Measurements from ENCODE around the gene TNFRSF6B. TPM values are rescaled to one million over a fixed set of nuclear protein-coding genes. Genes with fewer than 3 reads are reported as not detected.

TNFRSF6B gene
- polyA plus RNA-seq, 1 of the 3 experiments (the other 2 are of a cell fraction): 9.4 TPM

GRCh38 chr20:63686094-63686491 lies 10.4 kb upstream of the TNFRSF6B start:
- WGBS (ENCODE audit: low lambda C conversion rate): 97% methylated on average over 15 of the region's 24 CpGs
- Histone ChIP-seq H3K9ac (no peak overlapping the region), H3K9me2 (no peaks in the 10 kb centered on the region), H3K4me1 (ENCODE audit: control insufficient read depth in 1 of 2, insufficient read depth in 2 of 2, low read depth in 1 of 2, low read length in 1 of 2) (peaks cover 0 to 16% of the 10 kb centered on the region in 2 experiments; a peak in 3 of 4 replicates), H3K27me3 (ENCODE audit: insufficient read depth) (no peaks in the 10 kb centered on the region), H3K4me3 (ENCODE audit: low read depth in 2 of 2, low read length in 1 of 2) (no peak overlapping the region), H3K79me2 (ENCODE audit: insufficient read depth) (no peaks in the 10 kb centered on the region), H3K36me3 (replicated peaks in 1 of 2; ENCODE audit: control insufficient read depth in 1 of 2, insufficient read depth in 2 of 2, low read length in 1 of 2) (peaks cover 0 to 3% of the 10 kb centered on the region in 2 experiments), H4K20me1 (ENCODE audit: insufficient read depth) (no peaks in the 10 kb centered on the region), H3F3A (replicated peaks; ENCODE audit: insufficient read depth) (peaks cover 12% of the 10 kb centered on the region), H3K9me3 (no peaks in the 10 kb centered on the region), H3K27ac (ENCODE audit: low read depth in 2 of 2, low read length in 1 of 2) (no peak overlapping the region), H3K4me2 (no peak overlapping the region), H2AFZ (ENCODE audit: low read depth) (no peak overlapping the region)
- ChIA-PET CTCF (interaction anchor here (1.5 kb wide), 1 partner anchor 12 kb away, joined by 3 read pairs; no protein-coding TSS in a partner anchor), POLR2A (no interaction called here)
- TF ChIP-seq CTCF (IDR thresholded peaks at IDR 0.05) (no peak), RCOR1 (IDR thresholded peaks at IDR 0.05; ENCODE audit: low read length) (no peak), IRF3 (IDR thresholded peaks at IDR 0.05; ENCODE audit: low read depth, low read length) (no peak), POLR2AphosphoS5 (IDR thresholded peaks at IDR 0.05; ENCODE audit: low read depth, low read length) (no peak), ELF1 (IDR thresholded peaks at IDR 0.05) (no peak), FOXM1 (IDR thresholded peaks at IDR 0.05; ENCODE audit: low read depth) (no peak), MAX (IDR thresholded peaks at IDR 0.05; ENCODE audit: low read depth) (no peak), GATA2 (CRISPR knock-in tag; IDR thresholded peaks at IDR 0.05) (no peak), GABPA (IDR thresholded peaks at IDR 0.05; ENCODE audit: low read depth) (no peak)
- no peak for DNase-seq

GRCh38 chr20:63686492-63687321 lies 9.7 kb upstream of the TNFRSF6B start:
- Histone ChIP-seq H3K9me3 (no peaks in the 10 kb centered on the region), H2AFZ (ENCODE audit: low read depth) (no peak overlapping the region), H3K9me2 (no peaks in the 10 kb centered on the region), H3K9ac (no peak overlapping the region), H3K4me1 (ENCODE audit: control insufficient read depth in 1 of 2, insufficient read depth in 2 of 2, low read depth in 1 of 2, low read length in 1 of 2) (peaks cover 0 to 14% of the 10 kb centered on the region in 2 experiments; a peak in 3 of 4 replicates), H3K4me2 (no peak overlapping the region), H3K36me3 (replicated peaks in 1 of 2; ENCODE audit: control insufficient read depth in 1 of 2, insufficient read depth in 2 of 2, low read length in 1 of 2) (no peaks in the 10 kb centered on the region), H4K20me1 (ENCODE audit: insufficient read depth) (no peaks in the 10 kb centered on the region), H3K27ac (ENCODE audit: low read depth in 2 of 2, low read length in 1 of 2) (no peak overlapping the region), H3K79me2 (ENCODE audit: insufficient read depth) (no peaks in the 10 kb centered on the region), H3K4me3 (ENCODE audit: low read depth in 2 of 2, low read length in 1 of 2) (no peak overlapping the region), H3F3A (replicated peaks; ENCODE audit: insufficient read depth) (peaks cover 12% of the 10 kb centered on the region), H3K27me3 (ENCODE audit: insufficient read depth) (no peaks in the 10 kb centered on the region)
- ChIA-PET CTCF (interaction anchor here (1.2 to 1.5 kb wide), 2 partner anchors 11 to 149 kb away, joined by 3 read pairs; no protein-coding TSS in a partner anchor), POLR2A (no interaction called here)
- DNase-seq: no peak
- WGBS (ENCODE audit: low lambda C conversion rate): 75% methylated on average over 14 of the region's 45 CpGs
- no peak for TF ChIP-seq IRF3 (IDR thresholded peaks at IDR 0.05; ENCODE audit: low read depth, low read length)
- no peak for TF ChIP-seq NFIC (IDR thresholded peaks at IDR 0.05; ENCODE audit: borderline replicate concordance)
- no peak for TF ChIP-seq FOSL2 (IDR thresholded peaks at IDR 0.05; ENCODE audit: borderline replicate concordance, low read depth)
- TF ChIP-seq TCF12 (IDR thresholded peaks at IDR 0.05): no peak
- no peak for TF ChIP-seq FOXJ3 (CRISPR knock-in tag; IDR thresholded peaks at IDR 0.05)
- no peak for TF ChIP-seq RXRA (IDR thresholded peaks at IDR 0.05; ENCODE audit: borderline replicate concordance, low read depth)
- no peak for TF ChIP-seq MEF2A (IDR thresholded peaks at IDR 0.05; ENCODE audit: borderline replicate concordance, low read depth)
- TF ChIP-seq ELF1 (IDR thresholded peaks at IDR 0.05): no peak
- no peak for TF ChIP-seq PBX3 (IDR thresholded peaks at IDR 0.05)
- TF ChIP-seq POLR2AphosphoS5 (IDR thresholded peaks at IDR 0.05; ENCODE audit: low read depth, low read length): no peak
- no peak for TF ChIP-seq USF1 (IDR thresholded peaks at IDR 0.05; ENCODE audit: borderline replicate concordance, low read depth)
- TF ChIP-seq GATA2 (CRISPR knock-in tag; IDR thresholded peaks at IDR 0.05): no peak

Measured in SK-N-SH (cell line).